ENCODE measurements around the gene SULT1C2. TPM values are rescaled to one million over a fixed set of nuclear protein-coding genes. Genes with fewer than 3 reads are reported as not detected.

The SULT1C2 gene
- total RNA-seq, 1 donor, result 0.36 TPM

GRCh38 chr2:108285616-108286015, 3.1 kb upstream of the SULT1C2 start:
- Histone ChIP-seq H3K4me2 (ENCODE audit: insufficient read depth, low read length) (no peak overlapping the region), H3K27ac (ENCODE audit: low read depth, low read length) (no peak overlapping the region), H4K20me1 (ENCODE audit: insufficient read depth, low read length) (no peaks in the 10 kb centered on the region), H3K4me3 (ENCODE audit: insufficient read depth, low read length) (no peak overlapping the region), H3K4me1 (ENCODE audit: insufficient read depth, low read length) (no peaks in the 10 kb centered on the region), H3K36me3 (ENCODE audit: insufficient read depth, low read length) (no peaks in the 10 kb centered on the region), H3K27me3 (ENCODE audit: insufficient read depth, low read length) (no peaks in the 10 kb centered on the region), H3K79me2 (ENCODE audit: insufficient read depth, low read length) (no peaks in the 10 kb centered on the region), H2AFZ (ENCODE audit: low read length) (no peak overlapping the region), H3K9me3 (ENCODE audit: low read depth, low read length) (no peaks in the 10 kb centered on the region)
- DNase-seq (ENCODE audit: insufficient read length, low spot score, missing footprints), result no peak
- TF ChIP-seq CTCF (IDR thresholded peaks at IDR 0.05; ENCODE audit: extremely low read depth, low read depth, low read length), result no peak

- Histone ChIP-seq H3K27ac (ENCODE audit: low read depth, low read length) (no peak overlapping the region), H4K20me1 (ENCODE audit: insufficient read depth, low read length) (no peaks in the 10 kb centered on the region), H3K79me2 (ENCODE audit: insufficient read depth, low read length) (no peaks in the 10 kb centered on the region), H3K36me3 (ENCODE audit: insufficient read depth, low read length) (no peaks in the 10 kb centered on the region), H3K4me1 (ENCODE audit: insufficient read depth, low read length) (no peaks in the 10 kb centered on the region), H2AFZ (ENCODE audit: low read length) (no peak overlapping the region), H3K4me3 (ENCODE audit: insufficient read depth, low read length) (no peak overlapping the region), H3K4me2 (ENCODE audit: insufficient read depth, low read length) (no peak overlapping the region), H3K27me3 (ENCODE audit: insufficient read depth, low read length) (no peaks in the 10 kb centered on the region), H3K9me3 (ENCODE audit: low read depth, low read length) (no peaks in the 10 kb centered on the region)
- no peak for DNase-seq (ENCODE audit: insufficient read length, low spot score, missing footprints)
- no peak for TF ChIP-seq CTCF (IDR thresholded peaks at IDR 0.05; ENCODE audit: extremely low read depth, low read depth, low read length)
Observed at GRCh38 chr2:108287169-108287568, 1.5 kb upstream of the SULT1C2 start.

GRCh38 chr2:108293850-108294249, 5.2 kb downstream of the SULT1C2 start:
- no peaks in the 10 kb centered on the region for H3K27me3 ChIP-seq (ENCODE audit: insufficient read depth, low read length)
- DNase-seq (ENCODE audit: insufficient read length, low spot score, missing footprints), result peak; percentile 37
- H3K4me3 ChIP-seq (ENCODE audit: insufficient read depth, low read length), result no peak overlapping the region
- H3K79me2 ChIP-seq (ENCODE audit: insufficient read depth, low read length), result no peaks in the 10 kb centered on the region
- no peaks in the 10 kb centered on the region for H3K9me3 ChIP-seq (ENCODE audit: low read depth, low read length)
- no peak overlapping the region for H3K27ac ChIP-seq (ENCODE audit: low read depth, low read length)
- no peak overlapping the region for H3K4me2 ChIP-seq (ENCODE audit: insufficient read depth, low read length)
- H4K20me1 ChIP-seq (ENCODE audit: insufficient read depth, low read length), result no peaks in the 10 kb centered on the region
- H3K36me3 ChIP-seq (ENCODE audit: insufficient read depth, low read length), result no peaks in the 10 kb centered on the region
- H2AFZ ChIP-seq (ENCODE audit: low read length), result no peak overlapping the region
- H3K4me1 ChIP-seq (ENCODE audit: insufficient read depth, low read length), result peaks cover 13% of the 10 kb centered on the region
- no peak for TF ChIP-seq CTCF (IDR thresholded peaks at IDR 0.05; ENCODE audit: extremely low read depth, low read depth, low read length)

- Histone ChIP-seq H3K79me2 (ENCODE audit: insufficient read depth, low read length) (no peaks in the 10 kb centered on the region), H3K4me3 (ENCODE audit: insufficient read depth, low read length) (no peak overlapping the region), H3K36me3 (ENCODE audit: insufficient read depth, low read length) (no peaks in the 10 kb centered on the region), H3K27ac (ENCODE audit: low read depth, low read length) (peak overlapping the region; percentile 34), H4K20me1 (ENCODE audit: insufficient read depth, low read length) (no peaks in the 10 kb centered on the region), H3K27me3 (ENCODE audit: insufficient read depth, low read length) (no peaks in the 10 kb centered on the region), H3K9me3 (ENCODE audit: low read depth, low read length) (no peaks in the 10 kb centered on the region), H3K4me1 (ENCODE audit: insufficient read depth, low read length) (peaks cover 13% of the 10 kb centered on the region), H3K4me2 (ENCODE audit: insufficient read depth, low read length) (no peak overlapping the region), H2AFZ (ENCODE audit: low read length) (peak overlapping the region; percentile 12)
- no peak for TF ChIP-seq CTCF (IDR thresholded peaks at IDR 0.05; ENCODE audit: extremely low read depth, low read depth, low read length)
- peak; percentile 94 for DNase-seq (ENCODE audit: insufficient read length, low spot score, missing footprints)
Observed at GRCh38 chr2:108297436-108298141, 8.9 kb downstream of the SULT1C2 start.
